Measurements from ENCODE around the gene DSTN. TPM values are rescaled to one million over a fixed set of nuclear protein-coding genes. Genes with fewer than 3 reads are reported as not detected.

The DSTN gene
- total RNA-seq, 1 donor from 2014 or later = 149 TPM

- no peak for FAIRE-seq
- no peaks in the 10 kb centered on the region for H3K27me3 ChIP-seq (ENCODE audit: control insufficient read depth, insufficient read depth, low read length)
- TF ChIP-seq CTCF (IDR thresholded peaks at IDR 0.05; ENCODE audit: insufficient read depth, low read length, severe bottlenecking) = no peak
- no peak overlapping the region for H3K4me3 ChIP-seq (ENCODE audit: low read depth, low read length)
- H3K36me3 ChIP-seq (ENCODE audit: control insufficient read depth, insufficient read depth, low read length) = no peaks in the 10 kb centered on the region
- DNase-seq (ENCODE audit: low read depth) = peak; percentile 78
These were observed 44.2 kb upstream of the DSTN start for GRCh38 chr20:17525650-17526049.

- DNase-seq (ENCODE audit: low read depth) (no peak), FAIRE-seq (no peak)
- no peak for TF ChIP-seq CTCF (IDR thresholded peaks at IDR 0.05; ENCODE audit: insufficient read depth, low read length, severe bottlenecking)
These were observed 40.3 kb upstream of the DSTN start for GRCh38 chr20:17529586-17529985.

GRCh38 chr20:17530153-17530552 lies 39.7 kb upstream of the DSTN start:
- no peak for TF ChIP-seq CTCF (IDR thresholded peaks at IDR 0.05; ENCODE audit: insufficient read depth, low read length, severe bottlenecking)
- H3K27me3 ChIP-seq (ENCODE audit: control insufficient read depth, insufficient read depth, low read length) = no peaks in the 10 kb centered on the region
- H3K4me3 ChIP-seq (ENCODE audit: low read depth, low read length) = no peak overlapping the region
- H3K36me3 ChIP-seq (ENCODE audit: control insufficient read depth, insufficient read depth, low read length) = no peaks in the 10 kb centered on the region
- DNase-seq (ENCODE audit: low read depth) (no peak), FAIRE-seq (no peak)

More at GRCh38 chr20:17529586-17529985, 40.3 kb upstream of the DSTN start:
- Histone ChIP-seq H3K27me3 (ENCODE audit: control insufficient read depth, insufficient read depth, low read length) (no peaks in the 10 kb centered on the region), H3K4me3 (ENCODE audit: low read depth, low read length) (no peak overlapping the region), H3K36me3 (ENCODE audit: control insufficient read depth, insufficient read depth, low read length) (no peaks in the 10 kb centered on the region)

GRCh38 chr20:17530716-17531664 lies 38.9 kb upstream of the DSTN start, which contains the start of gene BFSP1:
TSS of gene BFSP1 (minus strand) at chr20:17531379. CDS start at chr20:17531329, 50 bp downstream.
- FAIRE-seq = no peak
- DNase-seq (ENCODE audit: low read depth) = peak; percentile 31

GRCh38 chr20:17531665-17532025 lies 38.2 kb upstream of the DSTN start:
- DNase-seq (ENCODE audit: low read depth) (no peak), FAIRE-seq (no peak)
- TF ChIP-seq CTCF (IDR thresholded peaks at IDR 0.05; ENCODE audit: insufficient read depth, low read length, severe bottlenecking) = no peak
- no peaks in the 10 kb centered on the region for H3K27me3 ChIP-seq (ENCODE audit: control insufficient read depth, insufficient read depth, low read length)
- H3K4me3 ChIP-seq (ENCODE audit: low read depth, low read length) = peak overlapping the region; percentile 44
- no peaks in the 10 kb centered on the region for H3K36me3 ChIP-seq (ENCODE audit: control insufficient read depth, insufficient read depth, low read length)

More at GRCh38 chr20:17530716-17531664, 38.9 kb upstream of the DSTN start, which contains the start of gene BFSP1:
- no peak for TF ChIP-seq CTCF (IDR thresholded peaks at IDR 0.05; ENCODE audit: insufficient read depth, low read length, severe bottlenecking)
- Histone ChIP-seq H3K27me3 (ENCODE audit: control insufficient read depth, insufficient read depth, low read length) (no peaks in the 10 kb centered on the region), H3K4me3 (ENCODE audit: low read depth, low read length) (peak within 1 kb of the TSS; percentile 44), H3K36me3 (ENCODE audit: control insufficient read depth, insufficient read depth, low read length) (no peaks in the 10 kb centered on the region)
